ENCODE measurements around the gene PDX1.

Gene PDX1

DNA sequence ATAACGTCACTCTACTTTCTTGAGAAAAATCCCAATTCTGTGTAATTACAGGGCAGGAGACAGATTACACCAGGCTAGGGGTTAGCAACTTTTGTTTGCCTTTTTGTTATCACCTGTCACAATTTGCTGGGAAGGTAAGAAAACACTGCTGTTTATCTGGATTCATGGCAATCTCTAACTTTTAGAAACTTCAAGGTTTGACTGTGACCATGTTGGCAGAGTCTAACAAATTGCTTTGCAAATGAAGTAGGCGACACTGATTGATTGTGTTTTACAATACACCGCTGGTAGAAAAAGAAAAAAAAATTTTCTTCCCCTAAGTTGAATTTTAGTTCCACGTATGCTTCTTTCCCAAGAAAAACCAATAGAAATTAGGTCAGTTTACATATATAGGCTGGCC, 10.4 kb upstream of the PDX1 start:
- TF ChIP-seq, protein P1, sequence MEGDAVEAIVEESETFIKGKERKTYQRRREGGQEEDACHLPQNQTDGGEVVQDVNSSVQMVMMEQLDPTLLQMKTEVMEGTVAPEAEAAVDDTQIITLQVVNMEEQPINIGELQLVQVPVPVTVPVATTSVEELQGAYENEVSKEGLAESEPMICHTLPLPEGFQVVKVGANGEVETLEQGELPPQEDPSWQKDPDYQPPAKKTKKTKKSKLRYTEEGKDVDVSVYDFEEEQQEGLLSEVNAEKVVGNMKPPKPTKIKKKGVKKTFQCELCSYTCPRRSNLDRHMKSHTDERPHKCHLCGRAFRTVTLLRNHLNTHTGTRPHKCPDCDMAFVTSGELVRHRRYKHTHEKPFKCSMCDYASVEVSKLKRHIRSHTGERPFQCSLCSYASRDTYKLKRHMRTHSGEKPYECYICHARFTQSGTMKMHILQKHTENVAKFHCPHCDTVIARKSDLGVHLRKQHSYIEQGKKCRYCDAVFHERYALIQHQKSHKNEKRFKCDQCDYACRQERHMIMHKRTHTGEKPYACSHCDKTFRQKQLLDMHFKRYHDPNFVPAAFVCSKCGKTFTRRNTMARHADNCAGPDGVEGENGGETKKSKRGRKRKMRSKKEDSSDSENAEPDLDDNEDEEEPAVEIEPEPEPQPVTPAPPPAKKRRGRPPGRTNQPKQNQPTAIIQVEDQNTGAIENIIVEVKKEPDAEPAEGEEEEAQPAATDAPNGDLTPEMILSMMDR (IDR thresholded peaks at IDR 0.05; ENCODE audit: low read depth, low read length) = no peak
- no peak overlapping the region for H3K4me3 ChIP-seq (ENCODE audit: low read depth, low read length)

DNA sequence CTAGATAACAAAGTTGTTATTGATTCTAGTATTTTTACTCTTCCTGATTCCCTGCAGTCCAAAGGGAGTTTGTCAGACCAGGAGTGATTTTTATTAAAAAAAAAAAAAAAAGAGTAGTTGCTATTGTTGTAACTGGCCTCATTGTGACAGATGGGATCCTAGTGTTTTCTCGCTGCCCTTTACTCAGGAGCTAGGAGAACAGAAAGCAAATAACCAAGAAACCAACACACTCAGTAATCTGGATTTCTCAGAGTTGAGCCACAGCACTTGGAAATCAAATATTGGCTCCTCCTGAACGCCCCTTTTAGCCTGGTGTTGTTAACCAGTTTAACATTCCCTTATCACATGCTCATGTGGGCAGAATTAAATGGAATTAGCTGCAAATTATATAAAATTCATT, 8.3 kb upstream of the PDX1 start:
- H3K4me3 ChIP-seq (ENCODE audit: low read depth, low read length) = no peak overlapping the region
- TF ChIP-seq, protein P1 (IDR thresholded peaks at IDR 0.05; ENCODE audit: low read depth, low read length) = no peak

DNA sequence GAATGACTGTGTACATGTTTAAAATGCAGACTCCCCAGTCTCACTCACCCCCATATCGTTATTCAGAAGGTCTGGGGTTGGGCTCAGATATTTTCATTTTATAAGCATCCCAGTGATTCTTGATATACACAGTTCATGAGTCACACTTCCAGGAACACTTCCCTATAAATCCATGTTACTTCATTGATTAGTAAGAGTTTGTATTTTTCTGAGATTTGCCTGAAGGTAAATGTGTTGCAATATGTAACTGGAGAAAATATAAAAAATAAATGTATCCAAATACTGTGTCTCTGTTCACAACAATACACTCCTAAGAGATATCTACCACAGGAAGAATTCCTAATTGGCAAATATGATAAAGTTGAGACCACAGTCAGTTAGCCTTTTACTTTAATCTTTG, 6.6 kb upstream of the PDX1 start:
- TF ChIP-seq, protein P1 (IDR thresholded peaks at IDR 0.05; ENCODE audit: low read depth, low read length) = no peak
- no peak overlapping the region for H3K4me3 ChIP-seq (ENCODE audit: low read depth, low read length)

DNA sequence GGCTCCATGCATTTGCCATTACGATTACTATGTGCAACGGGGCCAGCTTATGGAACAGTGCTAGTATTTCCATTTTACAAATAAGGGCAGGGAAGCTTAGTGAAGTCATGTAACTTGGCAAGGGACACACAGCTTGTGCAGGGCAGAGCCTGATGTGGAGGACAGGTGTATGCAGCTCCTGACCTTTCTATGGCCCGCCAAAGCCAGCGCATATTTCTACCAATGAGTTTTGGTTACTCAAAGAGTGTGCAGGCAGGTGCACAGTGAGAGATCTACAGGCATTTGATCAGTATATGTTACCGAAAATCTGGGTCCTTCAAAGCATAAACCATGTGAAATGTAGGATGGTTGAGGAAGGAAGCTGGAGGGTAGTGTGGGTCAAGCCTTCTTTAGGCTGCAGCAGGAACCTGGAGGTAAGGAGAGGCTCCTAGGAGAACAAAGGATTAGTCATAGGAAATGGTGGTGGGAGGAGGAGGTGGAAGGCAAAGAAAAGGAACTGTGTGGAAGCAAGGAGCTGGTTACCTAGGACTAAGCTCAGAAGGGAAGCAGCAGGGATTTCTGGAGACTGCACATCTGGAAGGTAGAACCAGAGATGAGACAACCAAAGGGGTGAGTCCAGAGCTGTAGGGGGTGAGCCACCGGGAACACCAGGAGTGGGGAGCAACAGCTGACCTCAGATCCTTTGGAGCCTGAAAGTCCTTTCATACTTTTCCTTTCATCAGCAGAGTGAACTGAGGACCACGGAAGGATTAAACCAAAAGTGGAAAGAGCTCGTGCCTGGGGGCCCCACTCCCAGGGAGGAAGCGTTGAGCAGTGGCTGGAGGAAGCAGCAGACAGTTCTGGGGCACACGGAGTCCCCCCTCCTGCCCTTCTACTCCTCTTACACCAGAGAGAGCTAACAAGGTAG, 4.2 kb upstream of the PDX1 start:
- TF ChIP-seq, protein P1 (IDR thresholded peaks at IDR 0.05; ENCODE audit: low read depth, low read length) = no peak
- H3K4me3 ChIP-seq (ENCODE audit: low read depth, low read length) = no peak overlapping the region

DNA sequence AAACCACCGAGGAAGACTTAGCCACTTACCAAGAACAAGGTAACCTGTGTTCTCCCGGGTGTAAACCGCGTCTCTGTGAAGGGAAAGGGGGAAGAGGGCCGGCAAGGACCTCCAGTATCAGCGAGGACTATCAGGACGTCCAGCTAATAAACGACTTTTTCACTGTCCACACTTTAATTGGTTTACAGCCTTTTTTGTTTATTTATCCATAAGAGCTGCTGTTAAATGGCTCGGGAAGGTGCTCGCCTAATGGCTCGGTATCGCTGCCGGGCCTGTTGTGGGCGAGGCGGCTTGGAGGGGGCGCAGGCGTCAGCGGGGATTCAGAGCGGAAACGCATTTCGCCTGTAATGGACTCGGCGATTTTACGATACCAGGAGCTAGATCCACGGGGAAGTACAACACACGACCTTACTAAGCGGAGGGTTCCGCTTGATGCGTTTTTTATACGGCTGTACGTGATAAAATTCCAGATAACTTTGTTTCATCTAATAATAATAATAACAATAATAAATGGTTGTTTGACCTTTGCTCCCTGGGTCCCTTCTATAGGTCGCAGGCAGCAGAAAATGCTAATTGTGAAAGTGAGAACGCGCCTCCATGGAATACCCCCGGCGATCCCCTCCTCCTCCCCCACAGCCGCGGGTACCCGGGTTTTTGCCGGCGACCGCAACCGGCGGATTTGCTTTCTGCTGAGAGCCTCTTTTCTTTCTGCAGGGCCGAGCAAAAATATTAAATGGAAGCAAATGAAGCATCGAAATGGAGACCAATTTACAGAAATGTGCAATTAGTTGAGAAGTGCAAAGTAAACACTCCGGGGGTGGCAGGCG, 2.5 kb upstream of the PDX1 start:
- TF ChIP-seq, protein P1 (IDR thresholded peaks at IDR 0.05; ENCODE audit: low read depth, low read length) = no peak
- no peak overlapping the region for H3K4me3 ChIP-seq (ENCODE audit: low read depth, low read length)

DNA sequence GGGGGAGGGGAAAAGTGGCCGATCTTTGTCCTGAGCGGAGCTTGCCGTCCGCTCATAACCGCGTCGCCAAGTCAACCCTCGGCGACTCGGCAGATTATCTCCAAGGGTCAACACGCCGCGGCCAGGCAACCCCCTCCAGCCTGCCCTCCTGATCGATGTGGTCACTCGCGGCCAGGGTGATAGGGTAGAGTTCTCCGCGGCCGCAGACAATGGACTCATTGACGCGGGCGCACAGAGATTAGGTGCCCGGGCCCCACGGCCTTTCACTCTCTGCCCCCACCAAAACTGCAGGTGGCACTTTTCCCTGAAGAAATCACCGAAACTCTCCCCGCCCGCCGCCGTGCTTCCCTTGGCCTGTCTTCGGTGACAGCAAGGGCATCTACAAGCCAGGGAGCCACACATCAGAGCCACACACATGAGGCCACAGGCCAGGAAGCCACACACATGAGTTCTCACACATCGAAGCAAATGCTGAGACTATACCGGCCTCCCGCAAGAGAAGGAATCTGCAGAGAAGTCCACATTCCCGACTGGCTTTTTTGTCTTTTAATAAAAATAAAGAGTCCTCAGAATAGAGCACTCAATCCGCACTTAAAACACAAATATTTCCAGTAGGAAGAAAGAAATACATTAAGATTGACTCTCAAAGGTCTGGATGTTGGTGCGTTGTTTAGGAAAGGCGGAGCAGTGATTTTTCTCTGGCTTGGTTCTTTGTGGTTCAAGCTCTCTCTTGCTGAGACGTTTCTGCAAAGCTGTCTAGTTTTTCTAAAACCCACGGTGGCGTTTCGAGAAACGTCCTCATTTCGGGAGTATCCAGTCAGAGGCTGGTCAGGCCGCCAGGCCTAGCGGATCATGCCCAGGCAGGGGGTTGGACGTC, 1.5 kb upstream of the PDX1 start:
- TF ChIP-seq, protein P1 (IDR thresholded peaks at IDR 0.05; ENCODE audit: low read depth, low read length) = no peak

More for the DNA sequence above, 1.5 kb upstream of the PDX1 start:
- H3K4me3 ChIP-seq (ENCODE audit: low read depth, low read length) = no peak overlapping the region
